HCT116 (cell line): ENCODE results near the gene GMPPA. TPM values are rescaled to one million over a fixed set of nuclear protein-coding genes. Genes with fewer than 3 reads are reported as not detected.

Experiments
- ATAC-seq: fragments of 200-7000 bp; cut with Tn5 transposase; 2 replicates; pipeline ENCODE4 v1.9.1; 2020; ENCODE audit warnings: mild to moderate bottlenecking, moderate library complexity
- BruUV-seq: library from RNA; stranded (reverse); fragments of 400-500 nt; replicated peaks from 2 replicates; lab custom pipeline; 2021; lab: Mats Ljungman, UMichigan
- CTCF ChIA-PET: fragments of 300-600 bp; sonication (Branson Sonifier 250); formaldehyde crosslinking; loops from one replicate; lab custom pipeline; 2021; ENCODE audit warnings: antibody characterized with exemption; lab: Charles Lee
- POLR2A ChIA-PET: fragments of 300-600, 350-600 bp; sonication (Branson Sonifier 250); formaldehyde crosslinking; loops from one replicate; lab custom pipeline; 2021; ENCODE audit warnings: antibody characterized with exemption; lab: Charles Lee
- RAD21 ChIA-PET, 2 experiments: fragments of 300-600 bp; sonication (Branson Sonifier 250); formaldehyde crosslinking; loops; one replicate each; lab custom pipeline; 2023; ENCODE audit warnings: low total read pairs in 2 of 2; ENCODE audit not compliant: uncharacterized antibody in 2 of 2, unreplicated experiment in 2 of 2, low non-redundant PET in 1 of 2; lab: Charles Lee
- DNase-seq: peaks from one replicate; pipeline ENCODE4 v3.0.0-alpha.2; 2010; ENCODE audit warnings: low read depth, low spot score
- H2AFZ ChIP-seq: fragments of 200-600 bp; shearing (Covaris generic), sonication (generic); 2 replicates; pipeline ENCODE4 v1.6.1; 2017; ENCODE audit warnings: low read depth, mixed run types, mixed read lengths, antibody characterized with exemption, low read length; ENCODE audit not compliant: poor library complexity, severe bottlenecking
- H3K27ac ChIP-seq: 2 replicates; pipeline ENCODE4 v1.5.1; 2012; ENCODE audit warnings: low read depth, low read length
- H3K27me3 ChIP-seq: fragments of 200-600 bp; sonication (generic); 2 replicates; pipeline ENCODE4 v1.6.1; 2016; ENCODE audit warnings: mixed run types, low read length, mixed read lengths; ENCODE audit not compliant: insufficient read depth
- H3K36me3 ChIP-seq, 2 experiments: fragments of 200-500 bp in 1 of 2; fragments of 200-600 bp in 1 of 2; sonication (Bioruptor generic) in 1 of 2; sonication (generic) in 1 of 2; 2 replicates each; pipeline versions ENCODE4 v1.5.1 to v1.6.1; 2014 to 2016; ENCODE audit warnings: low read length in 2 of 2, inconsistent platforms in 1 of 2, mixed read lengths in 1 of 2, mixed run types in 1 of 2; ENCODE audit not compliant: insufficient read depth in 2 of 2, control insufficient read depth in 1 of 2
- H3K4me1 ChIP-seq, 2 experiments: fragments of 200-600 bp in 1 of 2; sonication (generic) in 1 of 2; 2 replicates each; pipeline versions ENCODE4 v1.5.1 to v1.6.1; 2012 to 2017; ENCODE audit warnings: low read length in 2 of 2, inconsistent platforms in 1 of 2, mild to moderate bottlenecking in 1 of 2, mixed read lengths in 1 of 2, mixed run types in 1 of 2, moderate library complexity in 1 of 2; ENCODE audit not compliant: insufficient read depth in 2 of 2, control insufficient read depth in 1 of 2
- H3K4me2 ChIP-seq: fragments of 200-600 bp; sonication (generic); 2 replicates; pipeline ENCODE4 v1.6.1; 2017; ENCODE audit warnings: mixed run types, low read length, mixed read lengths
- H3K4me3 ChIP-seq, 2 experiments: fragments of 200-600 bp in 1 of 2; sonication (generic) in 1 of 2; replicated peaks in 1 of 2; 2 replicates each; pipeline ENCODE4 v1.5.1; 2011 to 2016; ENCODE audit warnings: low read length in 2 of 2, control low read depth in 1 of 2, low read depth in 1 of 2, mild to moderate bottlenecking in 1 of 2, mixed read lengths in 1 of 2, mixed run types in 1 of 2
- H3K79me2 ChIP-seq: fragments of 200-600 bp; sonication (generic); 2 replicates; pipeline ENCODE4 v1.6.1; 2017; ENCODE audit warnings: mild to moderate bottlenecking, mixed run types, low read length, moderate library complexity, mixed read lengths; ENCODE audit not compliant: insufficient read depth
- H3K9ac ChIP-seq: fragments of 200-600 bp; sonication (generic); 2 replicates; pipeline ENCODE4 v1.6.1; 2016; ENCODE audit warnings: low read length, mixed read lengths
- H3K9me2 ChIP-seq: fragments of 200-600 bp; sonication (generic), shearing (Covaris generic); 2 replicates; pipeline ENCODE4 v1.6.1; 2017; ENCODE audit warnings: mixed run types, mild to moderate bottlenecking, moderate library complexity; ENCODE audit not compliant: insufficient read depth
- H3K9me3 ChIP-seq, 2 experiments: fragments of 200-500 bp in 1 of 2; fragments of 200-600 bp in 1 of 2; sonication (Bioruptor generic) in 1 of 2; sonication (generic) in 1 of 2; 2 replicates each; pipeline ENCODE4 v1.6.1; 2014 to 2017; ENCODE audit warnings: low read length in 2 of 2, mixed read lengths in 2 of 2, inconsistent platforms in 1 of 2, low read depth in 1 of 2, mild to moderate bottlenecking in 1 of 2, mixed run types in 1 of 2, moderate library complexity in 1 of 2; ENCODE audit not compliant: control insufficient read depth in 1 of 2, insufficient read depth in 1 of 2
- H4K20me1 ChIP-seq: fragments of 200-600 bp; sonication (generic), shearing (Covaris generic); 2 replicates; pipeline ENCODE4 v1.6.1; 2017; ENCODE audit warnings: mixed run types, mild to moderate bottlenecking, moderate library complexity; ENCODE audit not compliant: insufficient read depth
- CBX3 ChIP-seq: IDR thresholded peaks from 2 replicates; pipeline ENCODE4 v1.6.1; 2012; ENCODE audit warnings: low read depth
- EGR1 ChIP-seq: IDR thresholded peaks from 2 replicates; pipeline ENCODE4 v1.6.1; 2012; ENCODE audit warnings: low read depth
- ELF1 ChIP-seq: IDR thresholded peaks from 2 replicates; pipeline ENCODE4 v1.6.1; 2012; ENCODE audit warnings: low read depth, borderline replicate concordance
- EZH2phosphoT487 ChIP-seq: fragments of 200-600 bp; IDR thresholded peaks from 2 replicates; pipeline ENCODE4 v1.6.1; 2018; ENCODE audit warnings: antibody characterized with exemption, borderline replicate concordance
- FOSL1 ChIP-seq: IDR thresholded peaks from 2 replicates; pipeline ENCODE4 v1.6.1; 2012; ENCODE audit warnings: low read depth
- JUND ChIP-seq: IDR thresholded peaks from 2 replicates; pipeline ENCODE4 v1.6.1; 2012
- ZNF274 ChIP-seq: fragments of 200-500 bp; sonication (Bioruptor generic); IDR thresholded peaks from 2 replicates; pipeline ENCODE4 v1.6.1; 2014; ENCODE audit warnings: mild to moderate bottlenecking, low read depth, low read length, inconsistent platforms
- intact Hi-C: fragments of 100-400 bp; cut with micrococcal nuclease; formaldehyde crosslinking; loops from 2 replicates; pipeline ENCODE4 v1.10.0; 2022
- total RNA-seq: library from RNA; stranded (reverse); gene quantifications from one replicate; pipeline ENCODE4 v1.2.1, GENCODE V29; 2021; ENCODE audit not compliant: unreplicated experiment
- TF ChIP-seq, protein P1 (sequence below): IDR thresholded peaks from 2 replicates; pipeline ENCODE4 v1.6.1; 2012

Gene GMPPA
- total RNA-seq, 1 experiment from 2014 or later, result 71.8 TPM

DNA sequence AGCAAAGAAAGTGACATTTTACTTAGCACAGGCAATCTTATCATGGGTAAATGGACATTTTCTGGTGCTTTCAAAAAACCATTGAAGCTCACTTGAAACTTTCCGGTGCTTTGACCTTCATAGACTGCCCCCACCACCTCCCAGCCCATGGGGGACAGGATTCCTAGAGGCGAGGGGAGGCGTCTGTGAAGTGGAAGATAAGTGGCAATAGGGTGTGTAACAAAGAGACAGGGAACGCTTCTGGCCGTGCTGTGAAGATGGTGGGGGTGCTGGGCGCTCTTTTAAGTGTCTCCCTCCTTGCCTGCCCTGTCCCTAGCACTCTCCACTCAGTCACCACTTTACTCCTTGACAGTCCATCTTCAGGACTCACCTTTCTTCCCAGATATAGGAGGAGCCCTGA is 23.4 kb upstream of the GMPPA start:
- TF ChIP-seq, protein P1, sequence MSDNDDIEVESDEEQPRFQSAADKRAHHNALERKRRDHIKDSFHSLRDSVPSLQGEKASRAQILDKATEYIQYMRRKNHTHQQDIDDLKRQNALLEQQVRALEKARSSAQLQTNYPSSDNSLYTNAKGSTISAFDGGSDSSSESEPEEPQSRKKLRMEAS, result no peak
- TF ChIP-seq ELF1 (no peak), FOSL1 (no peak), JUND (no peak), CBX3 (no peak), EGR1 (no peak), ZNF274 (no peak), EZH2phosphoT487 (no peak)
- POLR2A ChIA-PET, result no interaction called here
- BruUV-seq, result no TSS peak

More for the DNA sequence above, 23.4 kb upstream of the GMPPA start:
- ATAC-seq (no peak), DNase-seq (no peak)
- intact Hi-C loops, result no loop called here
- Histone ChIP-seq H3K36me3 (no peaks in the 10 kb centered on the region), H3K4me3 (no peak overlapping the region), H3K9ac (no peak overlapping the region), H2AFZ (no peak overlapping the region), H3K79me2 (no peaks in the 10 kb centered on the region), H3K4me2 (no peak overlapping the region), H3K27ac (no peak overlapping the region), H3K9me3 (no peaks in the 10 kb centered on the region), H3K27me3 (no peaks in the 10 kb centered on the region), H3K9me2 (no peaks in the 10 kb centered on the region), H3K4me1 (peaks cover 3 to 15% of the 10 kb centered on the region in 2 experiments; a peak in 3 of 4 replicates), H4K20me1 (no peaks in the 10 kb centered on the region)
- CTCF ChIA-PET, result interaction anchor here (0.6 to 4.3 kb wide), 5 partner anchors 8 to 55 kb away, joined by 3 to 25 read pairs (median 4); no protein-coding TSS in a partner anchor
- RAD21 ChIA-PET, result no interaction called here
